RPMI7951 (cell line): ENCODE data around the gene RAPGEF3. TPM values are rescaled to one million over a fixed set of nuclear protein-coding genes. Genes with fewer than 3 reads are reported as not detected.

ENCODE experiments used
- DNase-seq: peaks from one replicate; pipeline ENCODE4 v3.0.0-alpha.2; 2012; ENCODE audit warnings: low read depth
- total RNA-seq: library from RNA; depleted of rRNA; stranded (reverse); fragments of >200 nt; shearing (Covaris generic); gene quantifications from 2 replicates; pipeline ENCODE4 v1.2.3, GENCODE V29; 2014

RAPGEF3 gene
- total RNA-seq, 1 experiment from 2014 or later = 0.48 TPM

DNA sequence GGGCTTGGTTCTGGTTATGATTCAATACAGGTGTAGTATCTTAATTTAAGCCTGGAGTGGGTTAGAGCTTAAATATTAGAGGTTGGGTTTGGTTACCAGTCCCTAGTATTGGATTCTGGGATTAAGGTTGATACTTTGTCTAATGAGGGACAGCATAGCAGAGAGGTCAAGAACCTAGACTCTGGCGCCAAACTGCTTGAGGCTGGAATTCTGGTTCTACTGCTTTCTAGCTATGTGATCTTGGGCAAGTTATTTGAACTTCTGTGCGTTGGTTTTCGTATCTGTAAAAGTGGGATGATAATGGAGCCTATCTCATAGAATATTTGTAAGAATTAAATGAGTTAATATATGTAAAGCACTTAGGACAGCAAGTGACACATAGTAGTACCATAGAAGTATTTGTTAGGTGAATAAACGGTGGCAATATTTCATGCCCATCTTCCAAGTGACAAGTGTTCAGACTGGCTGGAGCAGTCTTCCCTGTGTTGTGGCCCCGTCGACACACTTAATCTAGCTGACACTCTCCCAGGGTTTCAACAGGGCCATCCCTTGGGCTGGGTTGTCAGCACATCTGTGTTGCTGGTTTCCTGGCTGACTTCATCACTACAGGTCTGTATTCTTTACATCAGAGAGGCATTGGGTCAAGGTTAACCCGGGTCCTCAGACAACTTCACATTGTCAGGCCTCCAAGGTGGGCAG, 36.4 kb downstream of the RAPGEF3 start:
- DNase-seq = no peak

DNA sequence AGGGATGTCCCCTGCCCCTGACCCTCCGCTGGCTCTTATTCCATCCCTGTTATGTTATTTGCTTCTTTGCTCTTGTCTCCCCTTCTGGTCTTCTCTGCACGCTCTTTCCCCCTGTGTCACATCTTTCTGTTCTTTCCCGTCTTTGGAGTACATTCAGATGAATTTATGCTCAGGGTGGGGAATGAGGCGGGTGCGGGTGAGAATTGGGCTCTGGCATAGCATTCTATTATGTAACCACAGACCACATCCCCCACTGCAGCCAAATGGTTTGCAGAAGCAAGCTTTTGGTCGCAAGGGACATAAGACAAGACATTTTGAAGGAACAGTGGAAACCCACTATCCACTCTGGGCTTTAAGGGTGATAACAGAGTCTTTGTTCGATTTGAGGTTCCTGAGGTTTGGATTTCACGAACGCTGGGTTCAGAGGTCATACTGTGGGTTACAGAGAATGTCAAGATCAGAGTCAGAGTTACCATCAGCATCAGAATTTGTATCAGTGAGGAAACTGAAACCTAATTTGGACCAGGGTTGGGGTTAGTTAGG, 37.2 kb downstream of the RAPGEF3 start:
- DNase-seq = peak; percentile 43

DNA sequence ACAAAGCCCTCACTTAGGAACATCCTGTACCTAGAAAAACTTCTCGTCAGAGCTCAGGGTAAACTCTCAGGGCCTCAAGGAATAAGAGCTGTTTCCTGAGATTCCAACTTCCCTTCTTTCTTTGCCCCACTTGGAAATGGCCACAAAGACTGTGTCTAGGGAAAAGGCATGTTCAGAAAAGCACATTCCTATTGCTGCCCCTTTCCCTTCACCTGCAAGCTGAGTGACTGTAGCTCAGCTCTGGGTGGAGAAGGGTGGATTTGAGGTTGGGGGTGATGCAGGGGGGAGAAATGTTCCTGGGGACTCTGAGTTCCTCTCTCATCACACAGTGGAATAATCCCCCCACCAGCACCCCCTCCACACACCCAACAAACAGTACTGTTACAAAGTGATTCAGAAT, 40.1 kb downstream of the RAPGEF3 start:
- no peak for DNase-seq

DNA sequence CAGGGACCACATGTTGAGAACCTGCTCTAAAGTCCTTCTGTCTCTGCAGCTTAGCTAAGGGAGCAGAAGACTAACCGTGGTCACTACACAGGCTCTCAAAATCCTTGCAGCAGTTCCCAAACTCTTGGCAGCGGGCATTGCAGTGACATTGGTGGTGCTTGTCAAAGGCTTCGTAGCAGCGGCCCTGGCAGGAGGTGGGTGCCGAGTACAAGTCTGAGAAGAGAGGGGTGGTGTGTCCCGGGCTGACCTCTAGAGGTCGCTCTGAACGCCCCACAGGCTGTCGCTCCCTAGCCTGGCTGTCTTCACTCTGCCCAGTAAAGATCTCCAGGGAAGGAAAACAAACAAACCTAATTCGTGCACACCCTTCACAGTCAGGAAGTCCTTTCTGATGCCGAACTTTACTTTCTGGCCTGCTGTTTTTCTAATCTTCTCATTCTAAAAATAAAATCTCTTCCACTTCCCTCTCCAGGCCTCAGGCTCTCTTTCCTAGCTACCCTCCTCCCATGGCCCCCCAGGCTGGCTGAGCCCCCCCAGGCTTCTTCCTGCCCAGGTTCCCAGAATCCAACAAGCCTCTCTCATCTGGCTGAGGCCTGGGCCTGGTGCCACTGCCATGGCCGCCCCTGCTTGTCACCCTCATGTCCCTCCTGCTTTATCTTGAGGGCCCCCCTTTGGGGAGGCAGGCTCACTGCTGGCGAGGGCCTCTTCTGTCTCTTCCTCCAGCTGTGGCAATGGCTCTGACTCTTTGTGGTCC, 41.1 kb downstream of the RAPGEF3 start:
- peak; percentile 71 for DNase-seq

DNA sequence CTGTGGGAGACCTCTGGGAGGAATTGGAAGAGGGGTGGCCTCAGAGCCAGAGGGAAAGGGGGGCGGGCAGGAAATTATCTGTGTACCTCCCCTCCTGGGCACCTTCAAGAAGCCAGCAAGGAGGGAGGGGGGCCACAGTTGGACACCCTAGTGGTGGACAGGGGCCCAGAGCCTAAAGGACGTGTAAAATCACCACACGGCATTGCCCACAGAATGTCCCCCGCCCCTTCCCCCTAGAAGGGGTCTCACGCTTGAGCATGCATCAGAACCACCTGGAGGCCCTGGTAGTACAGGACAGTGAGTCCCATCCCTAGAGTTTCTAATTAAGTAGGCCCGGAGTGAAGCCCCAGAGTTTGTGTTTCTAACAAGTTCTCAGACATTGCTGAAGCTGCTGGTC, 41.6 kb downstream of the RAPGEF3 start:
- no peak for DNase-seq

DNA sequence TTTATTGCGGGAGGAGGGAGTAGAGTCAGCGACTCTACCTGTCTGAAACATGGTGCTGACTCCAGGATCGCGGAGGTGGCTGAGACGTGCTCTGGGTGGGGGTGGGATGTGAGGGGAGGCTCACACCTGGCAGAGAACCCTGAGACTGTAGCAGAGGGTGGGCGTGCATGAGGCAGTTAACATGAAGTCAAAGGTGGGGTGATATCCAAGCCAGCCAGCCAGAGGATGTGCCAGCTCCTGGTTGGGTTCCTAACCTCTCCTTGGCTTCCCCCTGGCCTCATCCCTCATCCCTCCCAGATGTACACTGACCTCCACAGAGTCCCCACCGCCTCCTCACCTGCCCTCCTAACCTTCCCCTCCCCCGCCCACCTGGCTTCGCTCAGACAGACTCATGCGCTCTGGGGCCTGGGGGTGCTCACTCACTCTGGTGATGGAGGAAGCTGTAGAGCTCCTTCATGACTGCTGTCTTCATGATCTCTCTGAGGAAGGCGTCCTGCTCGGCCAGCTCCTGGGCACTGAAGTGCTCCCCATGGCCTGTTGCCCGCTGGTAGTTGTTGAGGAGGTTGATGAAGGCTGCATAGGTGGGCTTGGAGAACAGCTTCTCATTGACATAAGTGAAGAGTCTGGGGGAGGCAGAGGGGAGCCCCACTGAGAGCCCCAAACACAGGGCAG, 42.7 kb downstream of the RAPGEF3 start:
- DNase-seq = no peak

DNA sequence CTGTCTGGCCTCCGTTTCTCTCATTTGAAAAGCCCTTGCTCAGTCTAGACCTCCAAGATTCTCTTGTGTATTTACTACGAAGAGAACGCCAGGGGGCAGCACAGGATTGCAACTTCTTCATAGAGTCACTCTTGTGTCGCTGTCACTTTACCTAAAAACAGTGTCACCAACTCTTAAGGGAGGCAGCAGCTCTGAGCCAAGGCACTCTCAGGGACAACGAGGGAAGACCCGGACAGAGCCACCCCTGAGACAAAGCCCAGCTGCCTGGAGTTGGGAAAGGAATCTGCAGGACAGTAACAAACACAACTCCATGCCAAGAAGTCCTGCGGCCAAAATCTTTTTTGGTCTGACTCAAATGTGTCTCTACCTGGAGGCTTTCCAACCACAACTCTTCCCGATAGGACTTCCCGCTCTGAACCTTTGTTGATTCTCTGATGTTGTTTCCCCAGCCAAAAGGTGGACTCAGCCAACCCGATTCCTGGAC, 43.2 kb downstream of the RAPGEF3 start:
- peak; percentile 73 for DNase-seq

DNA sequence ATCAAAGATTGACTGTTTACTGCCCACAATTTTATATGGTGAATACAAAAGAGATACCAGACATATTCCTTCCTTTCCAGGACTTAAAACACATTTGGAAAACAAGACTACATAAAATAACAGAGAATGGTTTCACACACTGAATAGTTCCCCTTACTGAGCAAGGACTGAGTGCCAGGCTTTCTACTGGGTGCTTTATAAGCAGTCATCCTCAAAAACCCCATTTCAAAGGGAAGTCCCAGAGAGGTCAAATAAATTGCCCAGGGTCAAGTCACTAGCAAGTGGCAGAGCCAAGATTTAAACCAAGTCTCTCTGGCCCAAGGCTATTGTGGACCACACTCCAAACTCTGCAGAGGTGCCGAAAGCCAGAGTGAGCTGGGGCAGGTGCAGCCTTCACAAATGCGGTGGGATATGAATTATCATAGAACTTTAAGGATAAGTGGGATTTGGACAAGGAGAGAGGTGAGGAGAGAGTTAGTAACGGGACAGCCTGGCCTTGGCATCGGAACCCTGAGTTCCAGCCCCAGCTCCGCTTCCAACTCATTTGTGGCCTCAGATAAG, 43.8 kb downstream of the RAPGEF3 start:
- DNase-seq = no peak

DNA sequence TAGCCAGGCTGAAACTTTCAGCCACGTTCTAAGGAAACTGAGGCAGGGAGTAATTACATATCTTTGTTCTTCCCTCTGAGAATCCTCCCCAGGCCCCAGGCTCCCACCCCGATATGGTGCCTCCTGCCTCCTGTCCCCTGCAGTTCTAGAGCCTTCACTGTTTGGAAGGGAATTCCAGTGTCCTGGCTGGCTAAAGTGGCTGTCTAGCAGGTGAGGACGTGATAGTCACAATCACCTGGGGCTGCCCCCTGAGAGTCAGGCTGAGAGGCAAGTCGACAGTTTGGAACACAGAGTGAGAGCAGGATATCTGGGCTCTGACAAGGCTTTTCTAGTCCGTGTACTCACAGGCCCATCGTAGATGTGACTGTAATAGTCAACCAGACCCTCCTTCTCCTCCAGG, 46.5 kb downstream of the RAPGEF3 start:
- no peak for DNase-seq

DNA sequence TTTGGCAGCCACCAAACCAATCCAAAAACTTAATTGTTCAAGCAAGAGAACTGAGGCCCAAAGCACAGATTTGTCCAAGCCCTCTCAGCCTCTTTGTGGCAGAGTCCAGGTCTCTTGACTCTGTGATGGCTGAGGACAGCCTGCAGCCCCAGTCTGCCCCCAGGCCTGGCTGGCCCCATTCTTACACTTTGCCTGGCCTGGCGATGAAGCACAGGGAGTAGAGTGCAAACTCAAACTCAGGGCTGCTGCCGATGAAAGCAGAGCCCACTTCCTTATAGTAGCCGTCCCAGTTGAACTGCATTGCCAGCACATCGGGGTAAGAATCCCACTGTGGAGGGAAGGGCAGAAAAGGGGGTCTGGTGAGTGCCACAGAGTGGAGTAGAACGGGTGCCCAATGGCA, 47.2 kb downstream of the RAPGEF3 start:
- DNase-seq = no peak

DNA sequence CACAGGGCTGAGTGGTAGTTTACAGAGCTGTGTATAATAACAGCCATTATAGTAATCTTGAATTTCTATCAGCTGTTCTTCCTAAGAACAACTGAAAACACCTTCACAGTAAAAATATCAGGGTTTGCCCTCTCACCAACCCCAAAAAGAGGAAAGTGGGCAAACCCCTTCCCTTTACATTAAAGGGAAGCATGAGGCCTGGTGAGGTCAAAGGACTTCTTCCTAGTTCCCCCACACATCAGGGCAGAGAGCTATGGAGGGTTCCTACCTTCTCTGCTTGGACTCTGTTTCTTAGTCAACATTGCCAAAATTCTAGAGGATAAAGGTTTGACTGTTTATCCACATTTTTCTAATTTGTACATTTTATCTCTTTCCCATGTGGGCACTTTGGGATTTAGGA, 48.4 kb downstream of the RAPGEF3 start:
- DNase-seq = no peak

DNA sequence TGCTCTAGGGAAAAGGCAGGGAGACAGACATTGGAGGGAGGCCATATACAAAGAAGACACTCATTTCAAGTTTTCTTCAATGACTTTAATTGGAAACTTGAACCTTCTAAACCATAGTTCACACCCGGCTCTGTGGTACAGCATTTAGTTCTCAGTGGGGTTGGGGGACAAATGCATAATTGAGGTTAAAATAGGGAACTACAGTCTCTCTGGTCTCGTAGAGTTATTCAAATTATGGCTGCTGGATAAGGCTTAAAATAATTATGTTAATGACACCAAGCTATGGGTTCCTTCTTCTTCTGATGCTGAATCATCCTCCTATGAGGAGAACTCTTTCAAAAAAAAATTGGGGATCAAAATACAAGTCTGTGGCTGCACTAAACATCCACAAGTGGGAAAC, 49.0 kb downstream of the RAPGEF3 start:
- DNase-seq = no peak

DNA sequence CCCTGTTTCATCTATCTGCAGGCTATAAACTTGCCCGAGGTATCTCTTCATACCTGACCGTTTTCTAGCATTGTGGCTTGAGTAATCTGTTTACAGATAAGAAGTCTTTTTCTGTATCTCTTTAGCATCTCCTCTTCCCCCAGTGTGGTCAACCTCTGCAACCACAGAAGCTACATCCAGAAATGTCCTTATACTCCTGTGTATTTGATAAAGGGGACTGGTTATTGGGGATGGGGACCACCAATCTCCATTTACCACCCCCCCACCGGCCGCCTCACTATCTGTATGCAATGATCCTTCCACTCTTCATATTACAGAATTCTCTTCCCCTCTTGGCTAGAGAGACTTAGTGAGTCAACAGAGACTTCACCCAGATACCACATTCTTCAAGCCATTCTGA, 49.4 kb downstream of the RAPGEF3 start:
- DNase-seq = no peak

DNA sequence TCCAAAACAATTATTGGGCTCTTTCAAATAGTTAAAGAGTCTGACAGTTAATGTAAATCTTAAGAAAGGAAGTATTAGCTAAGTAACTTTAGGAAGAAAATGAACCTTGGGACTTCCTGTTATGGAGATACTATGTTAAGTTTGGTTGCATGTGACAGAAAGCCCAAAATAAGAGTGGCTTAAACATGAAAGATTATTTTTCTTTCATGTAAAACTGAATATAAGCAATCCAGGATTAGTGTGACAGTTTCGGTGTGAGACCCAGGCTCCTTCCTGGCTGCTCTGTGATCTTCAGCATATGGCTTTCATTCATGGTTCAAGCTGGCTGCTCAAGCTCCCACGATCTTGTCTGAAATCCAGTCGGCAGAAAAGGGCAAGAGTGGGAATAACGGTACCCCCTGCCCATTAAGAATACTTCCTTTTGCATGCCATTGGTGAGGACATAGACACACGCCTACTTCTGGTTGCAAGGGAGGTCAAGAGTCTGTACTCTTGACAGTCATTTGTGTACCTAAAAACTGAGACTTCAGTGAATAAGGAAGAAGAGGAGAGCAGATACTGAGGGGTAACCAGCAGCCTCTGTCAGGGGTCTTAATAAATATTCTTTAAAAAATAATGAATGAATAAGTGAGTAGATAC, 50.7 kb downstream of the RAPGEF3 start:
- no peak for DNase-seq

DNA sequence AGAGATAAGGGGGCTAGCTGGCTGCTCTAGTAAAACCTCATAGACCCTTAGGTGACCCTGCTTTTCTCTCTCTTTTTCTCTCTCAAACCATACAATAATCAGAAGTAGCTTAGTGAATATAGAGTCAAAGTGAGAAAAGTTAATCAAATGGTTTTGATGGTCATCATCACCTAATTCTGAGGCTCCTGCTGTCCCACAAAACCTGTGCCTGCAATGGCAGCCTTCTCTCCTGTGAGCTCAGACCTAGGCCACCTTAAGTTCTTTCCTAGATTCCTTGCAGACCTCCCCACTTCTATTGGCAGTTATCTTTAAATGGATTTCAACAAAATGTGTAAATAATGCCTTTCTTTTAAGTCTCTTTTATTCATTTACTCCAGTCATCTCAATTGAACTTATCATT, 51.3 kb downstream of the RAPGEF3 start:
- no peak for DNase-seq

DNA sequence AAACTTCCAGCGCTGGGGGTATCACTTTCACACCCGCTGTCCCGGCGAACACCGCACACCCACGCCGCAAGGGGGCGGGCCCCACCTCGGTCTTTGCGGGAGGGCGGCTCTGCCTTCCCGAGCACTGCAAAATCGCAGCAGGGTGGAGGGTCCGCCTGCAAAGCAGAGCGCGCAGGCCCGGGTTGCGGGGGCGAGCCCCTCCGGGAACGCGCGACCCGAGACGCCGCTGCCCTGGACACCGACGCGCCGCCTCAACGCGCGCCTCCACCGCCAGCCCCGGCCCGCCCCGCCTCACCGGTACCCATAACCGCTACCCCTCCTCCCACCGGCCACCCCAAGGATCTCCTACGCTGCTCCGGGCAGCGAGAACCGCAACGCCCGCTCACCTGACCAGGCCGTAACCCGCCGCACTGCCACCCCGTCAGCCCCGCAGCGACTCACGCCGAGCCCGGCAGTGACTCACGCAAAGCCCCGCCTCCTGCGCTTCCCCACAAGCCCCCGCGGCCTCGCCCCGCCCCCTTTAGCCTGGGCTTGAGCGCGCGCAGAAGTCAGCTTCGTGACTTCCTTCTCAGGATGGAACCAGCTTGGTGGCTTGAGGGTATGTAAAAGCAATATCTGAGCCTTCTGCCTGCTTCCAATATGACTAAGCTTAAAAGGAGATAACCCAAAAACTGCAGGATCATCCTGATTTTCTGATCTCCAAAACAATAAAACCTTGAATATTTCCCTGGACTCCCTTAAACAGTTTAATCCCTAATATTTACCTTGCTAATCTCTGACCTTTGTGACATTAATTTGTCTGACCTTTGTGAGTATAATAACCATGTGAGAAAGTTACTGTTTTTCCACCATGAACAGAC, 52.9 kb downstream of the RAPGEF3 start, which contains the start of gene RPAP3:
Gene RPAP3, minus strand, starts transcription at position 465 of the 860 bp plus-strand sequence. CDS start 3,190 bp downstream, outside the sequence.
- peak; percentile 91 for DNase-seq

DNA sequence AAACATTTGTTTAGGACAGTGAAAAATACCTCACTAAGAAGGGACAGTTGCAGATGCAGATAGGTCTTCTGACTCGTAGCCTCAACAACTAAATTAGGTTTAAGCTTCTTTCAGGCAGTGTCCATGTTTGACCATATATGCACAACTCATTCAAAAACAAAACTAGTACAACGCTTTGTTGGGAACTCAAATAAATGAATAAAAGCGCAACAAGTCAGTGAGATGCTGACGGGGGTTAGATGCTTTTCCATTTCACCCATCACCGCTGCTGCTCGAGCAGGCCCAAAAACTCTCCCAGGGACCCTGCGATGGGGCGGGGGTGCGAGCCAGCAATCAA, 53.5 kb downstream of the RAPGEF3 start:
- DNase-seq = no peak

DNA sequence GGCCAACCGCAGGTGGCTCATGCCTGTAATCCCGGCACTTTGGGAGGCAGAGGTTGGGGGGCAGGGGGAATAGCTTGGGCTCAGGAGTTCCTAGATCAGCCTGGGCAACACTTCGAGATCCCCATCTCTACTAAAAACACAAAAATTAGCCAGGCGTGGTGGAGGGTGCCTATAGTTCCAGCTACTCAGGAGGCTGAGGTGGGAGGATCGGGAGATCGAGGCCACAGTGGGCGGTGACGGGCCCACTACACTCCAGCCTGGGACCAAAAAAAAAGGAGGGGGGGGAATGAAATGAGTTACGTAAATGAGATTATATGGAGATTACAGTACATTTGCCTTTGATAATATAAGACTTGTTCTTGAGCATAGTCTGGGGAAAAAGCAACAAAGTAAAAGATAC, 54.0 kb downstream of the RAPGEF3 start:
- DNase-seq = no peak

DNA sequence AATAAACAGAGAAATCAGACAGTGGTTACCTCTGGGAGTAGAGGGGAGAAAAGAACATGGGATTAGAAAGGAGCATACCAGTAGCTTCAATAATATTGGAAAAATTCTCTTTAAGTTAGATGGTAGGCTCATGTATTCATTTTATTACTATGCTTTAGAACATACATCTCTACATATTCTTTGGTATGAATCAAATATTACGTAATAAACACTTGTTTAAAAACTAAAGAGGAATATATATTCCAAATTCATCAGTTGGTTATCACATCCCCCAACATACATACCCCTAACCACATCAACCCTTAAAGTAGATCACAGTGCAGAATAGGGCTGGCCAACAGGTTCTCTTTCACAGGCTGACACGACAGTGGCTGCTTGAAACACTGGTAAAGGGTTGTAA, 58.4 kb downstream of the RAPGEF3 start:
- no peak for DNase-seq

DNA sequence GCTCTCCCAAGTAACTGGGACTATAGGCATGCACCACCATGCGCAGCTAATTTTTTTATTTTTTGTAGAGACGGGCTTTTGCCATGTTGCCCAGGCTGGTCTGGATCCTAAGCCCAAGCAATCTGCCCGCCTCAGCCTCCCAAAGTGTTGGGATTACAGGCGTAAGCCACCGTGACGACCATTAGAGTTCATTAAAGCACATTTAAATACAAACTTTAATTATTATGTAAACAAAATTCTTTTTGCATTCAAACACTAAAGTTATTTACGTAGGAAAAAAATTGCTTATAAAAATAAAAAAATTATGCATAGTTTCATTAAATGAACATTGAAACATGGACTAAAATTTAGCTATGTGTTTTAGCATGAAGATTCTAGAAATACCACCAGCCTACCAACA, 60.0 kb downstream of the RAPGEF3 start:
- DNase-seq = no peak

DNA sequence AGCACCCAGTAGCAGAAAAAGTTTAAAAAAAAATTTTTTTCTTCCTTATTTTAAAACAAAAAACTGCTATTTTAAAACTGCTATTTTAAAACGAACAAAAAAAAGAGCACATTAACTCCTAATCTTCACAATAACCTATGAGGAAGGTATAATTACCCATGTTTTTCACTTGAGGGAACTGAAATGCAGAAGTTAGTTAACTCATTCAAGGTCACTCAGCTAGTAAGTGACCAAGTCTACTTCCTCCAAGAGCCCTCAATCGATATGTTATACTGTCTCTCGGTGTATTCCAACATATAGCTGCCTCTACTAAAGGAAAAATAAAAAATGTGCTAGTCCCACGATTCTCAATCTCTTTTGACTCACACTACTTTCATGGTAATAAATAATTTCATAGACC, 60.6 kb downstream of the RAPGEF3 start:
- DNase-seq = no peak
